Measurements from ENCODE around the gene AGPAT4.
"Not testable (repeated sequence)": the region's sequence is repeated elsewhere in the genome, so short reads cannot be mapped to it uniquely, and the experiment has no call there.

The AGPAT4 gene

DNA sequence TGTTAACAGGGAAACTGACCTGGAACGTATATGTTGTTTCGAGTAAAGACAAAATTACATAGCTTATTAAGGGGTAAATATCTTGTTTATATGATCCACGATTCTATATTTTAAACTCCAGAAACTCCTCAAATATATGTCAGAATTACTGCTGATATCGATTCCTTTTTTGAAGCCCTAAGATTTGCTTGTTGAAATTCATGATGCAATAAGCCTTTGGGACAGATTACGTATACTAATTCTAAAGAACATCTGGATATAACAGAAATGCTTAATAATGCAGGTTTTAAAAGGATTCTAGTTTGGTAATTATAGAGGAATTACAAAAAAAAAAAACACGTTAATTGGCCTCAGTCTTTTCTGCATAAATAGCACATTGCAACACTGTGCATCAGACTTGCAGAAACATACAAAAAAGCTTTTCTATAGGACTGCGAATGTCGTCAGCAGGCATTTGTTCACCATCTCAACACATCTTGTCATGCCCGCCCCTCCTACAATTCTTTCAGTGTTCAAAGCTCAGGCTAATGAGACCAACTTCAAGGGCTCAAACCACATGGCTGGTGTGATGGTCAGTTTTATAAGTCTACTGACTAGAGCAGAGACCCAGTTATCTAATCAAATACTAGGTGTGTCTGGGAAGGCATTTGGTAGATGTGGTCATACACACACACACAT, 74.9 kb downstream of the AGPAT4 start:
- no peak for DNase-seq

DNA sequence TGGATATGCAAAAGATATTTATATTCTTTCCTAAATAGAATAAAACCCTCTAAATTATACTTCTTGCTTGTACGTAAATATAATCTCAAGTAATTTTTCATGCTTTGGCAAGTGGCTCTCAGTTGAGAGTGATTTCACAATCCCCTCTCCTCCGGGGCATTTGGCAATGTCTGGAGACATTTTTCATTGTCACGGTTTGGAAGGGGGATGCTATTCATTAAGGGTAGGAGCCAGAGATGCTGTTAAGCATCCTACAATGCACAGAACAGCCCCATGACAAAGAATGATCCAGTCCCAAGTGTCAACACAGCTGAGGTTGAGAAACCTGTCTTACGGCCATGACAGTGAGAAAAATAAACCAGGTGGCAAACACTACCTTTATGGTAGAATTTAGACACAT, 75.7 kb downstream of the AGPAT4 start:
- DNase-seq = no peak

DNA sequence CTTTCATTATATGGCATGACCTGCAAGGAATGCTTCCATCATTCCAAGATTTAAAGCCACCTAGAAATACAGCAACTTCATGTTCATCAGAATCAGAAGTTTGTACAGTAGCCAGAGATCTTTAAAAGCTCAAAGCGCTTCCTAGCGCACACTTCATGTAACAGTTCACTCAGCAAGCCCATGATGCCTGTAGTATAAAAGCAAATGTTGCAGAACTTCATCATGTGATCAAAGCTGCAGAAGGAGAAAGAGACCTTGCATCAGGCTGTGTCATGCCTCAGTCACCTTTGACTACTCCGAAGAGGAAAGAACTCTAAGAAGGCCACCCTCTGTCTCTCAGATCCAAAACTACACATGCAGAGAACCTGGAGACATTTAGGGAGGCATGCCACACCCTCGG, 78.5 kb downstream of the AGPAT4 start:
- DNase-seq = no peak

DNA sequence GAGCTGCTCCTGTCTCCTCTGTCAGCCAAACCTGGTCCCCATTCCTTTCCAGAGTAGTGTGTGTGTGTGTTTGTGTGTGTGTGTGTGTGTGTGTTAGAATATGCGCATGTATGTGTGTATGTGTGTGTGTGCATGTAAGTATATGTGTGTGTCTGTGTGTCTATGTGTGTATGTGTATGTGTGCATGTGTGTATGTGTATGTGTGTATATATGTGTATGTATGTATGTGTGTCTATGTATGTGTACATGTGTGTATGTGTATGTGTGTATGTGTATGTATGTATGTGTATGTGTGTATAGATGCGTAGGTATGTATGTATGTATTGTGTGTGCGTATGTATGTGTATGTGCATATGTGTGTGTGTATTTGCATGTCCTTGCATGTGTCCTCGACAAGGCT, 79.5 kb downstream of the AGPAT4 start:
- DNase-seq = no peak

DNA sequence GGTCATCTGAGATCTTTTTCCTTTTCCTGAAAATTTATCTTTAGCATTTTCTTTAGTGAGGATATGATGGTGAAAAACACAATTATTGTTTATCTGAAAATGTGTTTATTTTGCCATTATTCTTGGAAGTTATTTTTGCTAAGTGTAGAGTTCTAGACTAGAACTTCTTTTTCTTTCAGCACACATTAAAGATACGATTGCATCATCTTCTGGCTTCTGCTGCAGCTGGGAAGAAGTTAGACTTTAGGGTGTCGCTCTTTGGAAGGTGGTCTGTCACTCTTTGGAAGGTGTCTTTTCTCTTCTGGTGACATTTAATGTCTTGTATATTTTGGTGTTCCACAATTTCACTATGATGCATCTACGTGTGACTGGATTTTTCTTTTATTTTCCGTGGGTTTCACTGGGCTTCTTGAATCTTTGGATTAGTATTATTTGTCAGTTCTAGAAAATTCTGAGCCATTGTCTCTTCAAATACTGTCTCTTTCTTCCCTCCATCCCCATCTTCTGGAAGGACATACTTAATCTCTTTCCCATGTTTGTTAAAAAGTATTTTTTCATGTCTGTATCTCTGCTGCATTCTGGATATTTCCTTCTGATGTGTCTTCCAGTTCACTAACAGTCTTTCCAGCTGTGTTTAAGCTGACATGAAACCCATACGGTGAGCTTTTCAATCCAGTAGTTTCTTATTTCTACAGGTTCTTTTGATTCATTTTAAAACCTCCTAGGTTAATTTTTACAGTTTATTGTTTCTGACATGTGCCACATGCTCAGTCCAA, 81.0 kb downstream of the AGPAT4 start:
- DNase-seq = no peak

DNA sequence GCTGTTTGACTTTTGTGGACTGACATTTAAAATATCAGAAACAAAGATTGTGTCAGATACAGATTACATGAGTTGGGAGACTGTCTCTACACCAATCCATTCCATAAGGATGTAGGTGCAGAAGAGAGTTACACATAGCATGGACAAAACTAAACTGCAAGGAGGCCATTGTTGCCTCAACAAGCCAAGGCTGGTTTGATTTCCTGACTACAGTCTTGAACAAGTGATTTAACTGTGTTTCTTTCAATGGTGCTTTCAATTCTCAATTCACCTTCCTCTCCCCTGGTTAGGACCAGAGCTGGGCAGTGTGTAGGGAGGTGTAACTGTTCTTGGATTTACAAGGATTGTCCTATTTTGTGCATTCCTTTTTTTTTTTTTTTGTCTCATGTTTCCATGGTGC, 82.2 kb downstream of the AGPAT4 start:
- no peak for DNase-seq

DNA sequence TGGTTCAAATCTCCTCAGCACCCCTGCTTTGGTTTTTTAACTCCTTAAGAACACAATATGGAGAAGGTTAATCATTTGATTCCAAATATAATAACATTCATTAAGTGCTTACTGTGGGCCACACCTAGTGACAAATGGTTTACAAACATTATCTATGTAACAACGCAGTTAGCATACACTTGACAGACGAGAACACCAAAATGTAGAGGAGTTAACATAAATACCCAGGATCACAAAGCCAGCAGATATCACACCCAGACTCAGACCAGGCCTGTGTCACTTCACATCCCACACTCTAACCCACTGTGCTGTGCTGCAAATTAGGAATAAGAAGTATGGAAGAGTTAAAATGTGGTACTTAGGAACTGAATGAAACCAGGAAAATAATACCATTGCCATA, 82.9 kb downstream of the AGPAT4 start:
- no peak for DNase-seq

DNA sequence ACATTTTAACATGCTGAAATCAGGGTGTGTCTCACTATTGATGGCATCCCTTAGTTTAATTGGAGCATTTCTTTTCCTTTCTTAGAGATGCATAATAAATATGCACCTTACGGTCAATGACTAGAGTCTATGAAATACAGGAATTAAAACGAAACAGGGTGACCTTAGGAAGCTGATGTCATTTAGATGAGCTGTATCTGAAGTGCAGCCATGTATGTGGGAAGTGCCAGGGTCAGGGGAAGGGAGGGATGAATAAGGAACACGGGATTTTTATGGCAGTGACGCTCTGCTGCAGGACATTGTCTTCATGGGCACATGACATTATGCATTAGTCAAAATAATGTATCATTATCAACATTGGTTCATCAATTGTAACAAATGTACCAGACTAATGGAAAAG, 84.0 kb downstream of the AGPAT4 start:
- no peak for DNase-seq

DNA sequence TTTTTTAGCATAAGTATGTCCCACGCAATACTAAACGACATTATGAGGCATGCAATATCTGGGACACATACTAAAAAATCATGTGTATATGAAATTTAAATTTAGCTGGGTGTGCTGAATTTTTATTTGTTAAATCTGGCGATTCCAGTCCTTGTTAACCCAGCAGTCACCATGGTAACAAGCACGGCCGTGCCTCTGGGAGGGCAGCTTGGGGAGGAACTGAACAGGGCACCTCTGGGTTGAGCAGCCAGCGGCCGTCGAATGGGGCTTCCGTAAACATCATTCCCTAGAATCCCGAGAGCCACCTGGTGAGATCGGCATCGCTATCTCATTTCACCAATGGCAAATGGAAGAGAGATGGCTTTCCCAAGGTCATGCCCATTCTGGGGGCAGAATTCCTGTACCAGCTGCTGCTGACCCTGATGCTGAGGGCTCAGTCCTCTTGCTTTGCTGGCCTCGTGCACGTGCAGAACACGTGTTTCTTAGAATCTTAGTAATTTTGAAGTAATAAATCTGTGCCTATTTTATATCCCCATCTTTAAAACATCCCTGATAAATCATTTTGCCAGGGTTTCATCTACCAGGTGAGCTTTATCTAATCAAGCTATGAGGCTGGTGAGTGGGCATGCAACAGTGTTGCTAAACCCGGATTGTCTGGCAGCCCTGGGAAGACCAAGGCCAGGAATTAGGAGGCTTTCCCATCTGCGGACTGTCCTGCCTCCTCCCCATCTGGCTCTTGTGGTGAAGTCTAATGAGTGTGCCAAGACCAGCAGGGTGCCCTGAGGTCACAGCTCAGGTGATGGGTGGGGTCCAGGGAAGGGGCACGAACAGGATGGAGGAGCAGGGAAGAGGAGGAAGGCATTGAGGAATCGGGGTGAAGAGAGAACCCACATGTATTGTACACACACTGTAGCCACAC, 85.1 kb downstream of the AGPAT4 start:
- no peak for DNase-seq

DNA sequence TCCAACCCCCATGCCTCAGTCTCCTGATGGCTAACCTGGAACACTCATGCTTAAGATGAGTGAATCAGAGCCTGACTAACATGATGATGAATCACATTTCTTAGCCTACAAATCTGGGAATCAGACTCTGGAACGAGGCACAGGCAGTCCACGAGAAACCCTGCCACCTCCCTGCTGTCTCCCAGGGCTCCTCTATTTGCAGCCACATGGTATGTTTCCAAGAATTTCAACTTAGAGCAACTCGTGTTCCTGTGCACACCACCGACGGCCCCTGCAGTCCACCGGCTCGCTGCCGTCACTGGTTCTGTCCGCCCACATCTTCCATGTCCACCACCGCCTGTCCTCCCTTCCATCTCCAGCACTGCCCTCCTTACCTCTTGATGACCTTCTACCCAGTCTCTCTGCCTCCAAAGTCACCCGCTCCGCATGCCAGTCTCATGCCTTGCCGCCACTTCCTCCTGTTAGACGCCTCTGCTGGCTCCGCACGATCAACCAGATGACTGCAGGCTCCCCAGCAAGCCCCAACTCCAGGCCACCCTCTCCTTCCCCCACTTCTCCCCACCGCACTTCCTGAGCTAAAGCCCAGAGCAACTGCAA, 87.6 kb downstream of the AGPAT4 start:
- DNase-seq = no peak

DNA sequence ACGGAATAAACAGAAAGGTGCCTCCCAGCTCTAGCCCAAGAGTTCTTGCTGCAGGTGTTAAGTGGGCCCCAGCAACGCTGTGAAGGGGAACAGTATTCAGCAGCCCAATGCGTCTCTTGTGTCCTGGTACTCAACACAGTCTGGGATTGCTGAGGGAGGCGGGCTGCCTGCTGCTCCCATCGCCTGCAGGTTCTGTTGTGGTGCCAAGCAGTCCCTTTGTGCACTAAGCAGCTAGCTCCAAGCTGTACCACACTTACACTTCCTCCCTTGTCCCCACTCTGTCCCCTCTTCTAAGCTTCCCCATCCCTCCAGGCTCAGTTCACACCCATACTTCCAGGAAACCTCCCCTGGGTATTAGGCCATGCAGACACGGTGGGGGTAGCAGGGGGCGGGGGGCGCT, 92.7 kb downstream of the AGPAT4 start:
- no peak for DNase-seq

DNA sequence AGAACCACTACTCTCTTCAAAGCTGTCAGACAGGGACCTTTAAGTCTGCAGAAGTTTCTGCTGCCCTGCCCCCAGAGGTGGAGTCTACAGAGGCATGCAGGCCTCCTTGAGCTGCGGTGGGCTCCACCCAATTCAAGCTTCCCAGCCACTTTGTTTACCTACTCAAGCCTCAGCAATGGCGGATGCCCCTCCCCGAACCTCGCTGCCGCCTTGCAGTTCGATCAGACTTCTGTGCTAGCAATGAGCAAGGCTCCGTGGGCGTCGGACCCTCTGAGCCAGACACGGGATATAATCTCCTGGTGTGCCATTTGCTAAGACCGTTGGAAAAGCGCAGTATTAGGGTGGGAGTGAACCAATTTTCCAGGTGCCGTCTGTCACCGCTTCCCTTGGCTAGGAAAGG, 95.7 kb downstream of the AGPAT4 start:
- DNase-seq = not testable (repeated sequence)

DNA sequence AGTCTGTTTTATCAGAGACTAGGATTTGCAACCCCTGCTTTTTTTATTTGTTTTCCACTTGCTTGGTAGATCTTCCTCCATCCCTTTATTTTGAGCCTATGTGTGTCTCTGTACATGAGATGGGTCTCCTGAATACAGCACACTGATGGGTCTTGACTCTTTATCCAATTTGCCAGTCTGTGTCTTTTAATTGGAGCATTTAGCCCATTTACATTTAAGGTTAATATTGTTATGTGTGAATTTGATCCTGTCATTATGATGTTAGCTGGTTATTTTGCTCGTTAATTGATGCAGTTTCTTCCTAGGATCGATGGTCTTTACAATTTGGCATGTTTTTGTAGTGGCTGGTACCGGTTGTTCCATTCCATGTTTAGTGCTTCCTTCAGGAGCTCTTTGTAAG, 97.4 kb downstream of the AGPAT4 start:
- not testable (repeated sequence) for DNase-seq

DNA sequence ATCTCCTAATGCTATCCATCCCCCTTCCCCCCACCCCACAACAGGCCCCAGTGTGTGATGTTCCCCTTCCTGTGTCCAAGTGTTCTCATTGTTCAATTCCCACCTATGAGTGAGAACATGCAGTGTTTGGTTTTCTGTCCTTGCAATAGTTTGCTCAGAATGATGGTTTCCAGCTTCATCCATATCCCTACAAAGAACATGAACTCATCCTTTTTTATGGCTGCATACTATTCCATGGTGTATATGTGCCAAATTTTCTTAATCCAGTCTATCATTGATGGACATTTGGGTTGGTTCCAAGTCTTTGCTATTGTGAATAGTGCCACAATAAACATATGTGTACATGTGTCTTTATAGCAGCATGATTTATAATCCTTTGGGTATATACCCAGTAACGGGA, 101.1 kb downstream of the AGPAT4 start:
- DNase-seq = not testable (repeated sequence)

DNA sequence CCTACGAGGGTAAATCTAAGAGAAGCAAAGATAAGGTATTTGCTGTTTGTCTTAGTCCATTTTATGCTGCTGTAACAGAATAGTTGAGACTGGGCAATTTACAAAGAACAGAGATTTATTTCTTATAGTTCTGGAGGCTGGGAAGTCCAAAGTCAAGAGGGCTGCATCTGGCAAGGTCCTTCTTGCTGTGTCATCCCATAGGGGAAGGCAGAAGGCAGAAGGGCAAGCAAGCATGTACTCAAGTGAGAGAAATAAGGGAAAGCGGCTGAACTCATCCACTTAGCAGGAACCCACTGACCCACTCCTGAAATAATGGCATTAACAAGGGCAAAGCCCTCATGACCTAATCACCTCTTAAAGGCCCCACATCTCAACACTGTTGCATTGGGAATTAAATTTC, 102.7 kb downstream of the AGPAT4 start:
- no peak for DNase-seq

DNA sequence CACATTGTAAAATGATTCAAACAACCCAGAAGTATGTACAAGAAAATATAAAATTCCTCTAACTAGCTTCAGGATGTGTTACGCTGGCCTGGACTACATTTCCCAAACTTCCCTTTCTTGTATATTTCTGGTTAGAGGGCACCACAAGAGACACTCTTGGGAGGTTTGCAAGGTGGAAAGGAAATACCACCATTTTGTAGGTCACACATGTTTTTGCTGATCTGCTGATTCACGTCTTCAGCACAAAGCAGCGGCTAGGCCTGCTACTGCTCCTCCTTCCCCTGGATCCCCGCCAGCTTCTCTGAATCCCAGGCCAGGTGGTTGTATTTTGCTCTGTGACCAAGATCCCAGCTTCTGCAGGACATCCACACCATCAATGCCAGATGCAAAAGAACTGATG, 104.2 kb downstream of the AGPAT4 start:
- peak; percentile 45 for DNase-seq

DNA sequence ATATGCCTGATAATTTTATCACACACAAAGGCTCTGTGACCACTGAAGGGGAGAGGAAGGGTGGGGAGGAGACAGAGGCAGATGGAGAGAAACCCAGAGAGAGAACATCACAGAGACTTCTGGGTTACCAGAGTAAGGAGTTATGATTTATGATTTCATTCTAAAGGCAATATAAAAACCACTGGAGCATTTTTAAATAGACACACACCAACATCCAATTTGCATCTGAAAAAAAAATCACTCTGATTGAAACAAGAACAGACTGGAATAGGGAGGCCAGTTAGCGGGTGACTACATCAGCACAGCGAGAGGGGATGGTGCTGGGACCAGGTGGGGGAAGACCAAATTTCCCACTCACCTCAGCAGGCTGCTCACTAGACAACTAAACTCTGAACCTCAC, 104.8 kb downstream of the AGPAT4 start:
- DNase-seq = no peak

DNA sequence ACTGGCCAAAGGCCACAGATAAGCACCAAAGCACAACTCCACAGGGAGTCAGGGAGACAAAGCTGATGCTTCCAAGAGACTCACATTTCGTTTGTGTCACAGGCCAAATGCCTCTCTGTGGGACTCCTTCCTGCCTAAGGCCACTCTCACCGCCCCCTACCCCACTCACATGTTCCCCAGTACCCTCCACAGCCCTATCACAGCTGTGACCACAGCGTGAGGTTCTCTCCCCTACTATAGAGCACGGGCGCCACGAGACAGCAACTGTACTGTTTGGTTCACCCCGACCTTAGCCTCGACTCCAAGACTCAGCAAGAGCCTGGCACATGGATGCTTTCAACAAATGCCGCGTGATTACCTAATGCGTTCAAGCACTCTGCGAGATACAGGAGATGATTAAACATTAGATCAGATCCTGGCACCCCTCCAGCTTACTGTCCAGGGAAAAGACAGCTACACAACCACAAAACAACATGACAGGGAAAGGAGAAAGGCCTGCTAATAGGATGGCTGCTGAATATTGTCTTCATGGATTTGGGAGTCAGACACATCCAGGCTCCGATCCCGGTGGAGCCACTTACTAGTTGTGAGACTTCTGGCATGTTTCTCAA, 105.5 kb downstream of the AGPAT4 start:
- DNase-seq = peak; percentile 10

DNA sequence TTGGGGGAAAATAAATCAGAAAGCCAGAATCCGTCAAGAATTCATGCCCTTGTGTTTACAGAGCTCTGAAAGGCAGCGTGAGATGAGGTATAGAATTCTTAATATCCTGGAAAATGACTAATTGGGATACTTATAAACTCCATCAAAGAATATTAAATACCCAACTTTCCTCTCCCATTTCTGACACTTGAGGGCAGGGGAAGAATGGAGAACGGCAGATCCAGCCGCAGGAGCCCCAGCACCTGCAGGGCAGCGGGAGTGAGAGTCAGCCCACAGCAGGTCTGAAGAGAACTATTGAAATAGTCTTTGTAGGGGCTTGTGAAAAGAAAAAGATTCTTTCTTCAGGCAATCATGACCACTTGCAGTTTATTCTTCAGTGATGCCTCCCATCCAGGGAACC, 107.2 kb downstream of the AGPAT4 start:
- no peak for DNase-seq

DNA sequence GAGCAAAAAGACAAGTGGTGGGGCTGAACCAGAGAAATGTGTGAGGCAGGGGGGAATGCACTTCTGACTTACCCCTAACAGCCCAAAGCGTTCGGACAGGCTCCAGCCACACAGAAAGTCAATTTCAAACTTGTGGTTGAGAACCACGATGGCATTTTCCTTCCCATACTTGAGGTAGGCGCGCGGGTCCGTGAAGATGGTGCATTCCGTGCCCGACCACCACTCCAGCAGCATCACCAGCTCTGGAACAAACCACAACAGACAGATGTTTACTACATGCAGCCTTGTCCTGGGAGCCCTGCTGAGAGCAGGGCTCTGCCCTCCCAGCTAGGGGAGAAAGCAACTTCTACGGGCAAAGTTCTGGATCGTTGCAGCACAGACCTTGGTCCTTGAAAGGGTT, 107.7 kb downstream of the AGPAT4 start:
- no peak for DNase-seq

DNA sequence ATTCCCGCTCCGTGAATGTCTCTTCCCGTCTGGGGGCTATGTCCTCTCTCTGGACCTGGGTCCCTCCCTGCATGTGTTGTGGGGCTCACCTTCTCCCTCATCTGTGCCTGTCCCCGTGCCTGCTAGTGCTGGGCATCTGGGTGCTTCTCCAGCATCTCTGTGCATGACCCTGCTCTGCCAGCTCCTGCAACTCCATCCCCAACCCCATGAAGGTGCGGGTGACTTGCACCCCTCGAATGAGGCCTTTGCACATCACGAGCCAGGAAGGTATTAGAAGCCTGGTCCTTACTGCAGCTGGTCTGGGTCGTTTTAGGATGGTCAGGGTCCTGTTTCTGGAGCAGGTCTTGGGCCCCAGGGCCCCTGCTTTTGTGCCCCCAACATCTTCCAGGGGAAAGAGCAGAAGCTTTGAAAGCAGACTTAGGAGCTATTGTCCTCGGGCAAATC, 109.7 kb downstream of the AGPAT4 start:
- DNase-seq = no peak

DNA sequence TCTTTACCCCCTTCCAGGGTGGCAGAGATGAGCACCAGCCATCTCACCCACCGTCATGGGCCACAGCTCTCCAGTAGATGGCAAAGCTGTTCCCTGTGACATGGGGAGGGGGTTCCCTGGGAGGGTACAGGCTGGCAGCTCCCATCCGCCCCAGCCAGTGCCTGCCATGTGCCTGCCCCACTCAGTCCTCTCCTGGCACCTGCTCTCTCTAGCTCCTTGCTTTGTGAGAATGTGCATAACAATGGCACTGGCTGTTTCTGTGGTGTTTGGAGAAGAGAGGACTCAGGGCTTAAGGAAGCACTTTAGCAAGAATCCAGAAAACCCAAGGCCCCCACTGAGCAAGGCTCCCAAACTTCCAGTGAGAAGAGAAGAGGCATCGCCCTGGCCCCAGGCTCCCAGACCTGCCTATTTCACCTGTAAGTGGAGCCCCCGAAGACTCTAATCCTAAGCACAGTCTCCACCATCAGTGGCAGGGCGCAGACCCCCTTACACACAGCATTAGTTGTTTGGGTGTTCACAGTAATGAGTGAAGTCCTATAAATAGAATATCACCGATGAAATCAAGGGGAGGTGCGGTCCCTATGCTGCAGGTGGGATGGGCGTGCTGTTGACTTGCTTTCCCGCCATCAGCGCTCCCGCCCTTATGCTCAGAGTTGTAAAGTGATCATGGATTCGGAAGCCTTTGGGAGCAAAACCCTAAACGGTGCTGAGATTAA, 110.2 kb downstream of the AGPAT4 start:
- DNase-seq = no peak
